ENCODE results near the gene GALNT11. TPM values are rescaled to one million over a fixed set of nuclear protein-coding genes. Genes with fewer than 3 reads are reported as not detected.

GALNT11 gene
- total and polyA plus RNA-seq, 9 of the 15 experiments (the other 6 are each of a cell fraction or from before 2014, with no cell fraction given) = 8.2 to 59.5 (median 36.5) TPM

- TF ChIP-seq MTA1 (IDR thresholded peaks at IDR 0.05; ENCODE audit: borderline replicate concordance) (peak; percentile 81; the same call in 1 of the 2 replicates), SIN3A (IDR thresholded peaks at IDR 0.05; ENCODE audit: borderline replicate concordance in 2 of 2, control insufficient read depth in 1 of 2, low read depth in 2 of 2, low read length in 2 of 2) (no peak; a peak in 1 of 4 replicates), DPF2 (IDR thresholded peaks at IDR 0.05) (peak; percentile 54), SUPT5H (IDR thresholded peaks at IDR 0.05) (peak; percentile 94), WHSC1 (IDR thresholded peaks at IDR 0.05; ENCODE audit: low read length) (no peak), MEF2D (tag; conservative IDR thresholded peaks at IDR 0.05; ENCODE audit: low read depth) (no peak), GABPB2 (CRISPR knock-in tag; conservative IDR thresholded peaks at IDR 0.05) (no peak), ZNF384 (IDR thresholded peaks at IDR 0.05; ENCODE audit: low read depth, low read length) (peak; percentile 76), PHF8 (IDR thresholded peaks at IDR 0.05; ENCODE audit: borderline replicate concordance, low read length) (peak; percentile 88), NEUROD1 (IDR thresholded peaks at IDR 0.05; ENCODE audit: borderline replicate concordance, low read depth, low read length, partially characterized antibody) (peak; percentile 25), CHD2 (IDR thresholded peaks at IDR 0.05; ENCODE audit: low read depth, low read length) (no peak), SRSF7 (optimal IDR thresholded peaks at IDR 0.05; ENCODE audit: low read depth, low read length) (no peak), ZFP36 (IDR thresholded peaks at IDR 0.05; ENCODE audit: low read depth, low read length, partially characterized antibody) (no peak), KLF16 (IDR thresholded peaks at IDR 0.05) (no peak), CTBP1 (IDR thresholded peaks at IDR 0.05; ENCODE audit: borderline replicate concordance) (peak; percentile 96), ZNF785 (CRISPR knock-in tag; IDR thresholded peaks at IDR 0.05) (no peak), GTF2A2 (tag; IDR thresholded peaks at IDR 0.05) (peak; percentile 80; the same call in 1 of the 2 replicates), IRF9 (tag; IDR thresholded peaks at IDR 0.05) (no peak), SAFB2 (IDR thresholded peaks at IDR 0.05; ENCODE audit: borderline replicate concordance, low read depth, low read length, severe bottlenecking) (no peak)
- TF ChIP-seq, protein P1, sequence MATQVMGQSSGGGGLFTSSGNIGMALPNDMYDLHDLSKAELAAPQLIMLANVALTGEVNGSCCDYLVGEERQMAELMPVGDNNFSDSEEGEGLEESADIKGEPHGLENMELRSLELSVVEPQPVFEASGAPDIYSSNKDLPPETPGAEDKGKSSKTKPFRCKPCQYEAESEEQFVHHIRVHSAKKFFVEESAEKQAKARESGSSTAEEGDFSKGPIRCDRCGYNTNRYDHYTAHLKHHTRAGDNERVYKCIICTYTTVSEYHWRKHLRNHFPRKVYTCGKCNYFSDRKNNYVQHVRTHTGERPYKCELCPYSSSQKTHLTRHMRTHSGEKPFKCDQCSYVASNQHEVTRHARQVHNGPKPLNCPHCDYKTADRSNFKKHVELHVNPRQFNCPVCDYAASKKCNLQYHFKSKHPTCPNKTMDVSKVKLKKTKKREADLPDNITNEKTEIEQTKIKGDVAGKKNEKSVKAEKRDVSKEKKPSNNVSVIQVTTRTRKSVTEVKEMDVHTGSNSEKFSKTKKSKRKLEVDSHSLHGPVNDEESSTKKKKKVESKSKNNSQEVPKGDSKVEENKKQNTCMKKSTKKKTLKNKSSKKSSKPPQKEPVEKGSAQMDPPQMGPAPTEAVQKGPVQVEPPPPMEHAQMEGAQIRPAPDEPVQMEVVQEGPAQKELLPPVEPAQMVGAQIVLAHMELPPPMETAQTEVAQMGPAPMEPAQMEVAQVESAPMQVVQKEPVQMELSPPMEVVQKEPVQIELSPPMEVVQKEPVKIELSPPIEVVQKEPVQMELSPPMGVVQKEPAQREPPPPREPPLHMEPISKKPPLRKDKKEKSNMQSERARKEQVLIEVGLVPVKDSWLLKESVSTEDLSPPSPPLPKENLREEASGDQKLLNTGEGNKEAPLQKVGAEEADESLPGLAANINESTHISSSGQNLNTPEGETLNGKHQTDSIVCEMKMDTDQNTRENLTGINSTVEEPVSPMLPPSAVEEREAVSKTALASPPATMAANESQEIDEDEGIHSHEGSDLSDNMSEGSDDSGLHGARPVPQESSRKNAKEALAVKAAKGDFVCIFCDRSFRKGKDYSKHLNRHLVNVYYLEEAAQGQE (IDR thresholded peaks at IDR 0.05; ENCODE audit: borderline replicate concordance) = peak; percentile 37
- TF ChIP-seq, protein P1 (CRISPR knock-in tag; IDR thresholded peaks at IDR 0.05; ENCODE audit: low read depth) = no peak; the same call in 1 of the 2 replicates
Observed at GRCh38 chr7:152025077-152025936, at the start of gene GALNT11 (continued).
